ENCODE results near the gene ASB10.

GRCh38 chr7:151236406-151236805 lies 49.4 kb upstream of the ASB10 start:
- TF ChIP-seq, protein P1, sequence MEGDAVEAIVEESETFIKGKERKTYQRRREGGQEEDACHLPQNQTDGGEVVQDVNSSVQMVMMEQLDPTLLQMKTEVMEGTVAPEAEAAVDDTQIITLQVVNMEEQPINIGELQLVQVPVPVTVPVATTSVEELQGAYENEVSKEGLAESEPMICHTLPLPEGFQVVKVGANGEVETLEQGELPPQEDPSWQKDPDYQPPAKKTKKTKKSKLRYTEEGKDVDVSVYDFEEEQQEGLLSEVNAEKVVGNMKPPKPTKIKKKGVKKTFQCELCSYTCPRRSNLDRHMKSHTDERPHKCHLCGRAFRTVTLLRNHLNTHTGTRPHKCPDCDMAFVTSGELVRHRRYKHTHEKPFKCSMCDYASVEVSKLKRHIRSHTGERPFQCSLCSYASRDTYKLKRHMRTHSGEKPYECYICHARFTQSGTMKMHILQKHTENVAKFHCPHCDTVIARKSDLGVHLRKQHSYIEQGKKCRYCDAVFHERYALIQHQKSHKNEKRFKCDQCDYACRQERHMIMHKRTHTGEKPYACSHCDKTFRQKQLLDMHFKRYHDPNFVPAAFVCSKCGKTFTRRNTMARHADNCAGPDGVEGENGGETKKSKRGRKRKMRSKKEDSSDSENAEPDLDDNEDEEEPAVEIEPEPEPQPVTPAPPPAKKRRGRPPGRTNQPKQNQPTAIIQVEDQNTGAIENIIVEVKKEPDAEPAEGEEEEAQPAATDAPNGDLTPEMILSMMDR (IDR thresholded peaks at IDR 0.05; ENCODE audit: low read depth, low read length, missing input control), result no peak
- TF ChIP-seq GABPA (IDR thresholded peaks at IDR 0.05 in 1 of 2, conservative IDR thresholded peaks at IDR 0.05 in 1 of 2) (no peak), RAD21 (IDR thresholded peaks at IDR 0.05) (no peak), MAX (IDR thresholded peaks at IDR 0.05) (no peak)

Data from liver (tissue), 3 donors.